GM13977 (cell line): Measurements from ENCODE around the gene TDG.

Experiments
- DNase-seq: peaks from one replicate; pipeline ENCODE4 v3.0.0; 2012; ENCODE audit warnings: low spot score
- in situ Hi-C: fragments of 300-500 bp; cut with MboI; formaldehyde crosslinking; loops from one replicate; pipeline ENCODE4 v1.12.0; 2022; ENCODE audit warnings: low sequenced_read_pairs, low pct_unique_long_range_greater_than_20kb, mixed read lengths, inconsistent platforms; ENCODE audit not compliant: unreplicated experiment
- TF ChIP-seq, protein P1 (sequence below): IDR thresholded peaks from 2 replicates; pipeline ENCODE4 v1.5.1; 2012; ENCODE audit warnings: mild to moderate bottlenecking, control low read depth; ENCODE audit not compliant: insufficient read depth; ENCODE audit errors: extremely low read depth, missing control alignments

The TDG gene

DNA sequence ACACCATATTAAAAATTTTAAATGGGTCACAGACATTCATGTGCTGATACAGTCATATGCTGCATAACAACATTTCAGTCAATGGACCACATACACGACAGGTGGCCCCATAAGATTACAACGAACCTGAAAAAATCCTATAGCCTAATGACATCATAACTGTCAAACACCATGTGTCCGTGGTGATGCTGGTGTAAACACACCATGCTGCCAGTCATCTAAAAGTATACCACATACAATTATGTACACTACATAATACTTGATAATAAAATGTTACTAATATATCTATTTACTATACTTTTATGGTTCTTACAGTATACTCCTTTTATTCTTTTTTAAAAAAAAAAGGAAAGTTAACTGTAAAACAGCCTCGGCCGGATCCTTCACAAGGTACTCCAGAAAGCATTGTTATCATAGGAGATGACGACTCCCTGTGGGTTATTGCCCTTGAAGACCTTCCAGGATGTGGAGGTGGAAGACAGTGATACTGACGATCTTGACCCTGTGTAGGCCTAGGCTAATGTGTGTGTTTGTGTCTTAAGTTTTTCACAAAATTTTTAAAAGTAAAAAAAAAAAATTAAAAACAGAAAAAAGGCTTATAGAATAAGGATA lies 5.0 kb upstream of the TDG start:
- TF ChIP-seq, protein P1, sequence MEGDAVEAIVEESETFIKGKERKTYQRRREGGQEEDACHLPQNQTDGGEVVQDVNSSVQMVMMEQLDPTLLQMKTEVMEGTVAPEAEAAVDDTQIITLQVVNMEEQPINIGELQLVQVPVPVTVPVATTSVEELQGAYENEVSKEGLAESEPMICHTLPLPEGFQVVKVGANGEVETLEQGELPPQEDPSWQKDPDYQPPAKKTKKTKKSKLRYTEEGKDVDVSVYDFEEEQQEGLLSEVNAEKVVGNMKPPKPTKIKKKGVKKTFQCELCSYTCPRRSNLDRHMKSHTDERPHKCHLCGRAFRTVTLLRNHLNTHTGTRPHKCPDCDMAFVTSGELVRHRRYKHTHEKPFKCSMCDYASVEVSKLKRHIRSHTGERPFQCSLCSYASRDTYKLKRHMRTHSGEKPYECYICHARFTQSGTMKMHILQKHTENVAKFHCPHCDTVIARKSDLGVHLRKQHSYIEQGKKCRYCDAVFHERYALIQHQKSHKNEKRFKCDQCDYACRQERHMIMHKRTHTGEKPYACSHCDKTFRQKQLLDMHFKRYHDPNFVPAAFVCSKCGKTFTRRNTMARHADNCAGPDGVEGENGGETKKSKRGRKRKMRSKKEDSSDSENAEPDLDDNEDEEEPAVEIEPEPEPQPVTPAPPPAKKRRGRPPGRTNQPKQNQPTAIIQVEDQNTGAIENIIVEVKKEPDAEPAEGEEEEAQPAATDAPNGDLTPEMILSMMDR, result no peak
- in situ Hi-C loops, result no loop called here
- DNase-seq, result no peak

DNA sequence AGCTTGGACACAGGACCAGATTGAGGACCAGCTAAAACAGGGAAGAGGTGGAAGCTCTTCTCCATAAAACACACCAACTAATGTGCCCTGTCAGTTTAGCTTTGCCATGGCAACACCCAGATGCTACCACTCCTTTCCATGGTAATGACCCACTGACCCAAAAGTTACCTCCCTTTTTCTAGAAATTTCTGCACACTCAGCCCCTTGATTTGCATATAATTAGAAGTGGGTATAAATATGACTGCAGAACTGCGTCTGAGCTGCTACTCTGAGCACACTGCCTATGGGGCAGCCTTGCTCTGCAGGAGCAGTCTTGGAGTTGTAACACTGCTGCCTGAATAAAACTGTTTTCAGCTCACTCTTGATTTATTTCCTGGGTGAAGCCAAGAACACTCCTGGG lies 3.2 kb upstream of the TDG start:
- no peak for DNase-seq
- in situ Hi-C loops, result no loop called here
- TF ChIP-seq, protein P1, result no peak

DNA sequence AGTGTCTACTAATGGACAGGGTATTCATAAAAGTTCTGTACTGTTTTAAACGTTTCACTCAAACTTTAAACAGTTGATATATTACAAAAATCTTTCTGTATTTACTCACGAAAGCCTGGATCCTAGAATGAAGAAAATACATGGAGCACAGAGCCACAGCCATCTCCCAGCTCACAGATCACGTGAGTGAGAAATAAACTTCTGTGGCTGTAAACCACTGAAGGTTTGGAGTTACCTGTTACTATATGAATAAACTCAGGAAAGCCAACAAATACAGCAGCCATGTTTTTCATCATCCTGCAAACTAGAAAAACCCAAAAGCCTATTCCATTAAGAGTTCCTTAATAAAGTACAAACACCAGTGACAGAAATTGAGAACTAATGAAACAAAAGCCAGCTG lies 867 bp upstream of the TDG start:
- TF ChIP-seq, protein P1, result no peak
- in situ Hi-C loops, result no loop called here
- DNase-seq, result no peak

DNA sequence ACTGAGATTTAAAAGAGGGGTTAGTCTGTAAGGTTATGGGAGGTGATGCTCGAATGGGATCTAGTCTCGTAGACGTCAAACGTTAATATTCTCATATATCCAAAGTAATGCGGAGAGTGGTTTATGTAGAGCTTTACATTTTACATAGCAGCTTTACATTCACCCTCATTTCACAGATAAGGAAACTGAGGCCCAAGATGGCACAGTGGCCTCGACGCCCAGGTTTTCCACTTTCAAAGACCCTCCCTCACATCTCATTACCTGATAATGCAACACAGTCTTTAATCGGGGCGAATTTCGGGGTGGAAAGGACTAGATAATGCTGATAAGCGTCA lies 450 bp upstream of the TDG start:
- DNase-seq, result no peak
- in situ Hi-C loops, result no loop called here
- TF ChIP-seq, protein P1, result no peak

DNA sequence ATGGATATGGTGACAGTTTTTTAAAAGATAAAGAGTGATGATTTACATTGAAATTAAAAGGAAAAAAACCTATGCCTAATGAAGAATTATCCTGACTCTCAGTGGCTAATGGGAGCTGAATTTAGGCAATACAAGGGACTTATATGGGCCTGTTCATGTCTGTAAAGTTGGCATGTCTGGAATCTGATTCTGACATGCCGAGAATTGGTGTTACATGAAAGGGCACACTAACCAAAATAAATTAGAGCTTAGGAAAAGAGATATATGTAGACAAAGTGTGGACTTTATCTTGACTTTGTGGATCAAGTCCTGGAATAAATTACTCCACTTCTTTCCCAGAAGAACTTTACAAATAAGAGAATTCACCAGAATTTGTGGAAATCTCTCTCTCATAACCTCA lies 1.1 kb downstream of the TDG start:
- TF ChIP-seq, protein P1, result no peak
- no peak for DNase-seq
- in situ Hi-C loops, result no loop called here

DNA sequence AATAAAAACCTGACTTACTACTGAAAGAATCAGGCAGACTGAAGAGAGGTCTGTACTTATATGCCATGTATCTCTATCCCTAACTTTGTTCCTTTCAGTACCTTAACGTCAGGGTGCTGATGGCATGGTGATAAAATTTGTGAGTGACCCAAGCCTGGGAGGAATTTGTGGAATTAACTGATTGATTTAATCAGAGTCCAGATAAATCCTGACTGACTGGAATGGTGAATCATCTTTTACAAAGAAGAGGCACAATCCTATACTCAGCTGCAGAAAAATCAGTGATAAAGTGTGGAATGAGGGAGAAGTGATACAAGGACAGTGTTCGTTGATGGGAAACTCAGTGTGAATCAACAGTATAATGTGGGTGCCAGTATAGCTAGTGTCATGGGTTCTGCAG lies 3.7 kb downstream of the TDG start:
- DNase-seq, result no peak
- in situ Hi-C loops, result no loop called here
- TF ChIP-seq, protein P1, result no peak

DNA sequence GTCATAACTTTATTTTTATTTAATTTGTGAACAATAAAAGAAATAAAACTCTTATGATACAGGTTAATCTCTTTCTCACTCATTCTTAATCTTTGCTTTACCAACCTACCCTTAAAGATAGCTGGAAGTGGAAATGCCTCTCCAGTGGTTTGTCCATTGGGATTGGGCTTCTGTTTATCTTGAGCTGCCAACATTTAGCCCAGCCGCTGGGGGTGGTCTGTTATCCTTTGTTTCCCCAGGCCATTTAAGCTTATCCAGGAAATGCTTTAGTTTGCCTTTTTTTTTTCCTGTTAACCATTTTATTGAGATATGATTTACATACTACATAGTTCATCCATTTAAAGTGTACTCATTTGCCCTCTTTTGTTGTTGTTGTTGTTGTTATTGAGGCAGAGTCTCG lies 8.2 kb downstream of the TDG start:
- DNase-seq, result no peak
- TF ChIP-seq, protein P1, result no peak
- in situ Hi-C loops, result no loop called here
